Adrenal gland (tissue), 19 donors: ENCODE measurements around the gene UBE2D4. TPM values are rescaled to one million over a fixed set of nuclear protein-coding genes. Genes with fewer than 3 reads are reported as not detected.
A peak's percentile ranks its signal among the peaks of the same experiment; 100 is the strongest.

Experiments
- DNase-seq, 7 donors: peaks; one replicate each; pipeline ENCODE4 v3.0.0-alpha.2; 2019 to 2020
- H3K27ac ChIP-seq, 5 donors: fragments of 200-600 bp; sonication (generic) in 4 of 5; 1 replicate in 3 of 5; 2 replicates in 2 of 5; pipeline versions ENCODE4 v1.5.1 to v1.8.0; 2016 to 2020; ENCODE audit warnings: mild to moderate bottlenecking in 1 of 5
- H3K27me3 ChIP-seq: fragments of 200-600 bp; 2 replicates; pipeline ENCODE4 v1.8.0; 2021
- H3K36me3 ChIP-seq, 2 donors: fragments of 200-600 bp; replicated peaks in 1 of 2; 1 replicate in 1 of 2; 2 replicates in 1 of 2; pipeline versions ENCODE4 v1.5.1 to v1.8.0; 2018 to 2022
- H3K4me1 ChIP-seq, 2 donors: fragments of 200-600 bp; replicated peaks in 1 of 2; 1 replicate in 1 of 2; 2 replicates in 1 of 2; pipeline versions ENCODE4 v1.5.1 to v1.8.0; 2018 to 2021
- H3K4me3 ChIP-seq, 4 donors: fragments of 200-600 bp; sonication (generic) in 3 of 4; one replicate each; pipeline ENCODE4 v1.5.1; 2016 to 2018
- H3K9me3 ChIP-seq, 3 donors: fragments of 200-600 bp; sonication (generic) in 1 of 3; replicated peaks in 1 of 3; 1 replicate in 2 of 3; 2 replicates in 1 of 3; pipeline versions ENCODE4 v1.5.1 to v1.8.0; 2016 to 2021
- CTCF ChIP-seq, 6 experiments: fragments of 450-650 bp in 4 of 6; fragments of 200-600 bp in 2 of 6; sonication (generic) in 1 of 6; IDR thresholded peaks; 1 replicate in 5 of 6; 2 replicates in 1 of 6; pipeline versions ENCODE4 v1.5.1 to v1.8.0; 2016 to 2021; ENCODE audit warnings: antibody characterized with exemption in 6 of 6, mild to moderate bottlenecking in 2 of 6, moderate library complexity in 1 of 6
- POLR2A ChIP-seq, 2 donors: fragments of 450-650 bp; IDR thresholded peaks; one replicate each; pipeline ENCODE4 v1.6.1; 2017; ENCODE audit warnings: antibody characterized with exemption in 2 of 2, mild to moderate bottlenecking in 2 of 2, moderate library complexity in 1 of 2
- WGBS, 4 donors: extraction: QIAGEN DNeasy Blood & Tissue Kit in 2 of 4; methylation state at CpG; one replicate each; pipeline versions ENCODE4 v1.1.5 to v1.1.7; 2013 to 2017; 5-methylcytosine and 5-hydroxymethylcytosine counted together
- intact Hi-C, 2 donors: fragments of 100-400 bp; cut with DNase I; formaldehyde crosslinking; loops; one replicate each; pipeline versions ENCODE4 v1.14.1 to v1.15.0; 2022 to 2023
- long read RNA-seq, 10 donors: library from polyadenylated mRNA in 3 of 10; unstranded in 2 of 10; stranded (forward) in 1 of 10; transcript quantifications; one replicate each; pipeline ENCODE4 v2.0.0 and lab custom pipeline, GENCODE V29; 2021 to 2026
- polyA plus RNA-seq, 3 donors: library from polyadenylated mRNA; stranded (reverse); fragments of 200-250 nt in 2 of 3; fragments of 350-450 nt in 1 of 3; fragmentation: Illumina TruSeq in 1 of 3; extraction: RNeasy Lipid Tissue Mini Kit (QIAGEN cat#74804) in 1 of 3; gene quantifications; one replicate each; pipeline ENCODE4 v1.2.3, GENCODE V29; 2013 to 2014
- total RNA-seq, 9 donors: library from RNA; depleted of rRNA in 4 of 9; stranded (reverse); fragments of >200 nt in 4 of 9; fragments of 120-200 nt in 1 of 9; fragmentation: NEBNext Ultra II Directional in 1 of 9; extraction: Animal tissue kit (Norgen Biotek cat#: 25700) in 1 of 9; gene quantifications; one replicate each; pipeline versions ENCODE4 v1.1.0 to v1.2.4, GENCODE V29; 2013 to 2023
- donor health status: healthy with polysubstance abuse.
- donor health status: Bipolar disorder and iron deficiency.
- donor health status: DM: yes; HTN: yes; CAD: no.
- donor health status: DM: no; HTN: no; CAD: no.
- donor health status: DM: no; HTN: no; CAD: no.
- donor health status: DM: yes; HTN: yes; CAD: no.

The UBE2D4 gene
- total RNA-seq (10 to 100 TPM; 29.1 to 76.8 (median 42.0) TPM), polyA plus RNA-seq (10 to 100 TPM; 32.0 to 45.4 (median 33.1) TPM)
- long read RNA-seq, donor 1, transcript UBE2D4-201 (7 exons, 3,974 nt): major isoform, 8 of 17 reads
- long read RNA-seq, donor 1, partial matches to known transcripts: 0 of 17 reads
- long read RNA-seq, donor 1, other reads (novel, unspliced or antisense): 0 of 17 reads
- long read RNA-seq, donor 2, transcript UBE2D4-201 (7 exons, 3,974 nt): major isoform, 6 of 12 reads
- long read RNA-seq, donor 2, partial matches to known transcripts: 0 of 12 reads
- long read RNA-seq, donor 2, other reads (novel, unspliced or antisense): 0 of 12 reads
- long read RNA-seq, donor 3, transcript UBE2D4-201 (7 exons, 3,974 nt): major isoform, 7 of 13 reads
- long read RNA-seq, donor 3, partial matches to known transcripts: 0 of 13 reads
- long read RNA-seq, donor 3, other reads (novel, unspliced or antisense): 0 of 13 reads
- long read RNA-seq, donor 4, transcript UBE2D4-201 (7 exons, 3,974 nt): major isoform, 28 of 77 reads
- long read RNA-seq, donor 4, transcript UBE2D4-208 (5 exons, 789 nt): minor isoform, 6 of 77 reads
- long read RNA-seq, donor 4, partial matches to known transcripts: 2 of 77 reads
- long read RNA-seq, donor 4, other reads (novel, unspliced or antisense): 32 of 77 reads
- long read RNA-seq, donor 5, transcript UBE2D4-201 (7 exons, 3,974 nt): major isoform, 20 of 40 reads
- long read RNA-seq, donor 5, partial matches to known transcripts: 1 of 40 reads
- long read RNA-seq, donor 5, other reads (novel, unspliced or antisense): 9 of 40 reads
- long read RNA-seq, donor 6, transcript UBE2D4-201 (7 exons, 3,974 nt): major isoform, 8 of 23 reads
- long read RNA-seq, donor 6, partial matches to known transcripts: 3 of 23 reads
- long read RNA-seq, donor 6, other reads (novel, unspliced or antisense): 10 of 23 reads
- long read RNA-seq, donor 7, transcript UBE2D4-201 (7 exons, 3,974 nt): major isoform, 7 of 10 reads
- long read RNA-seq, donor 7, partial matches to known transcripts: 0 of 10 reads
- long read RNA-seq, donor 7, other reads (novel, unspliced or antisense): 0 of 10 reads
- long read RNA-seq, donor 8, transcript UBE2D4-201 (7 exons, 3,974 nt): major isoform, 13 of 21 reads
- long read RNA-seq, donor 8, partial matches to known transcripts: 0 of 21 reads
- long read RNA-seq, donor 8, other reads (novel, unspliced or antisense): 0 of 21 reads
- long read RNA-seq, donor 9, transcript UBE2D4-201 (7 exons, 3,974 nt): major isoform, 5 of 14 reads
- long read RNA-seq, donor 9, transcript UBE2D4-206 (5 exons, 783 nt): major isoform, 5 of 14 reads
- long read RNA-seq, donor 9, partial matches to known transcripts: 0 of 14 reads
- long read RNA-seq, donor 9, other reads (novel, unspliced or antisense): 0 of 14 reads
- long read RNA-seq, donor 10, partial matches to known transcripts: 0 of 8 reads
- long read RNA-seq, donor 10, other reads (novel, unspliced or antisense): 0 of 8 reads

- WGBS, 4 donors: 0 to 1% (median 1%) methylated on average over 9 to 82 of the region's 82 CpGs
- H3K9me3 ChIP-seq: no peaks in the 10 kb centered on the region
- H3K36me3 ChIP-seq: no peaks in the 10 kb centered on the region
- H3K27me3 ChIP-seq: no peaks in the 10 kb centered on the region
- intact Hi-C loops: no loop called here
- peaks cover 5 to 23% of the 10 kb centered on the region in 2 donors for H3K4me1 ChIP-seq
- TF ChIP-seq POLR2A (IDR thresholded peaks at IDR 0.05) (peak; percentile 98), CTCF (IDR thresholded peaks at IDR 0.05) (no peak)
- H3K4me3 ChIP-seq: peak within 1 kb of the TSS; percentile 30 to 73 (median 64)
- peak within 1 kb of the TSS; percentile 83 to 99 (median 94) for H3K27ac ChIP-seq
- DNase-seq: peak; percentile 85 to 95 (median 90)
Observed at GRCh38 chr7:43925984-43926797, at the start of gene UBE2D4. Gene UBE2D4, plus strand, starts transcription at chr7:43926436. Its CDS starts 97 bp downstream, at chr7:43926533.

DNA sequence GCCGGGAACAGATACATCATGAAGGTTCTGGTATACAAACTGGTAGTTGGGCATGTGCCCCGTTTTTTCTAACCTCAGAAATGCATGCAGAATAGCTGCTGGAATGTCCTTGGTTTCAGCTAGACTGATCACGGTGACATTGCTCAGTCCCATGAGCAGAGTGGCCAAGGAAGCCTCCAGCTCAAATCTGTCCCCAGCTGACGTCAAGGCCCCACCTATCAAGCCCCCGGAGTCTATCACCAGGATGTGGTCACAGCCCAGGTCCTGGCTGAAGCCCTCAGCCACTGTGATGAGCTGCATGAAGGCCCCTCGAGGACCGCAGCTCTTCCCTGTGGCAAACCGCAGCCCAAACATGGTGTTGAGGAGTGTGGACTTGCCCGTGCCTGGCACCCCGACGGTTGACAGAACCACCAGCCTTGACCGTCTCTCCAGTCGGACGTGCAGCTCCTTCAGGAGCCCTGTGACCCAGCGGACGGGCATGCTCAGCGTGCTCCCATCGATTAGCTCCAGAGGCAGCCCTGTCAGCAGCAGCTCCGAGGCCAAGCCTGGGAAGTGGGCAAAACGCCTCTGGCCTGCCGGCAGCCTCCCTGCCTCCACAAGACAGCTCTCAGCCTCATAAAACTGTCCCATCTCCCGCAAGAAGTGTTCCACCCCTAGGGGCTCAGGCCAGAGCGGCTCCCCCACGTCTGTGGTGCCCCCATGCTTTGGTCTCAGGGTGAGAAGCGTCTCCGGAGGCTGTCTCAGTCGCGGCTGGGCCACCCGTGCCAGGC is 49.1 kb upstream of the UBE2D4 start:
- Histone ChIP-seq H3K9me3 (no peaks in the 10 kb centered on the region), H3K27ac (peak overlapping the region in 4 of 5 donors; percentile 28 to 99 (median 66)), H3K36me3 (peaks cover 0 to 66% of the 10 kb centered on the region in 2 donors), H3K4me3 (no peak overlapping the region), H3K27me3 (no peaks in the 10 kb centered on the region), H3K4me1 (peaks cover 36 to 56% of the 10 kb centered on the region in 2 donors)
- no peak for TF ChIP-seq CTCF (IDR thresholded peaks at IDR 0.05)
- no peak for TF ChIP-seq POLR2A (IDR thresholded peaks at IDR 0.05)
- intact Hi-C loops: no loop called here
- WGBS, 4 donors: 72 to 89% (median 78%) methylated on average over 8 to 29 of the region's 29 CpGs
- peak in 6 of 7 donors; percentile 53 to 78 (median 64) for DNase-seq
